Measurements from ENCODE around the gene FAM131C.

- TF ChIP-seq ZNF138 (tag by site-specific recombination; IDR thresholded peaks at IDR 0.05; ENCODE audit: borderline replicate concordance) = no peak
- TF ChIP-seq REST (tag by site-specific recombination; IDR thresholded peaks at IDR 0.05) = no peak
- no peak for TF ChIP-seq ZNF121 (tag by site-specific recombination; IDR thresholded peaks at IDR 0.05)
- TF ChIP-seq ZBTB7A (tag by site-specific recombination; IDR thresholded peaks at IDR 0.05; ENCODE audit: low read depth) = no peak
- TF ChIP-seq CTCF (tag by site-specific recombination; IDR thresholded peaks at IDR 0.05) = no peak
- no peak for TF ChIP-seq ZNF133 (tag by site-specific recombination; IDR thresholded peaks at IDR 0.05)
- TF ChIP-seq ZNF302 (tag by site-specific recombination; IDR thresholded peaks at IDR 0.05; ENCODE audit: low read depth) = no peak
- TF ChIP-seq PBX3 (CRISPR knock-in tag; IDR thresholded peaks at IDR 0.05) = no peak
- no peak for TF ChIP-seq ZNF423 (tag by site-specific recombination; IDR thresholded peaks at IDR 0.05)
- no peak for TF ChIP-seq ZFP37 (tag by site-specific recombination; IDR thresholded peaks at IDR 0.05)
- TF ChIP-seq ZNF837 (tag by site-specific recombination; IDR thresholded peaks at IDR 0.05) = no peak
Observed at GRCh38 chr1:16120407-16120806, 47.0 kb upstream of the FAM131C start.
